Body of pancreas (tissue), 4 donors: ENCODE data around the gene SLK. TPM values are rescaled to one million over a fixed set of nuclear protein-coding genes. Genes with fewer than 3 reads are reported as not detected.

Experiments used
- ATAC-seq: fragments of 150-250 bp; one replicate; pipeline ENCODE4 v1.9.1; 2016
- DNase-seq, 4 donors: peaks; one replicate each; pipeline ENCODE4 v3.0.0-alpha.2; 2019
- H3K27ac ChIP-seq, 4 donors: fragments of 200-600 bp; sonication (generic); 1 replicate in 3 of 4; 2 replicates in 1 of 4; pipeline versions ENCODE4 v1.5.1 to v1.6.1; 2016 to 2019; ENCODE audit warnings: mild to moderate bottlenecking in 1 of 4, mixed read lengths in 1 of 4, moderate library complexity in 1 of 4
- H3K27me3 ChIP-seq, 2 donors: fragments of 200-600 bp; sonication (generic); one replicate each; pipeline ENCODE4 v1.6.0; 2016; ENCODE audit warnings: mild to moderate bottlenecking in 1 of 2
- H3K36me3 ChIP-seq, 2 donors: fragments of 200-600 bp; sonication (generic); replicated peaks in 1 of 2; 2 replicates each; pipeline ENCODE4 v1.5.1; 2016; ENCODE audit warnings: low read depth in 2 of 2; ENCODE audit not compliant: insufficient read depth in 1 of 2
- H3K4me1 ChIP-seq: fragments of 200-600 bp; sonication (generic); one replicate; pipeline ENCODE4 v1.6.0; 2016
- H3K4me3 ChIP-seq, 2 donors: fragments of 200-600 bp; sonication (generic); 1 replicate in 1 of 2; 2 replicates in 1 of 2; pipeline ENCODE4 v1.5.1; 2016 to 2019
- H3K9me3 ChIP-seq, 3 donors: fragments of 200-600 bp; sonication (generic); 1 replicate in 2 of 3; 2 replicates in 1 of 3; pipeline ENCODE4 v1.5.1; 2016
- CTCF ChIP-seq, 7 experiments: fragments of 450-650 bp in 4 of 7; fragments of 200-600 bp in 3 of 7; sonication (generic) in 3 of 7; IDR thresholded peaks; one replicate each; pipeline ENCODE4 v1.5.1; 2016 to 2019; ENCODE audit warnings: antibody characterized with exemption in 7 of 7
- POLR2A ChIP-seq, 3 donors: fragments of 450-650 bp; IDR thresholded peaks; one replicate each; pipeline ENCODE4 v1.6.1; 2016; ENCODE audit warnings: antibody characterized with exemption in 3 of 3, mild to moderate bottlenecking in 2 of 3
- WGBS, 2 donors: methylation state at CpG; one replicate each; pipeline ENCODE4 v1.1.5; 2017; 5-methylcytosine and 5-hydroxymethylcytosine counted together
- intact Hi-C: fragments of 100-400 bp; cut with DNase I; formaldehyde crosslinking; loops from one replicate; pipeline ENCODE4 v1.15.1; 2023
- total RNA-seq, 2 donors: library from RNA; depleted of rRNA; stranded (reverse); fragments of >200 nt; gene quantifications; one replicate each; pipeline ENCODE4 v1.1.0, GENCODE V29; 2016

SLK gene
- total RNA-seq, 2 donors from 2014 or later = 23.7 to 25.9 TPM

- H3K9me3 ChIP-seq = no peaks in the 10 kb centered on the region
- WGBS, 2 donors = 57 to 64% methylated on average over 8 to 9 of the region's 9 CpGs
- H3K27me3 ChIP-seq = no peaks in the 10 kb centered on the region
- H3K4me1 ChIP-seq = no peaks in the 10 kb centered on the region
- H3K27ac ChIP-seq = no peak overlapping the region
- intact Hi-C loops = no loop called here
- DNase-seq (peak; percentile 35 to 56 (median 44)), ATAC-seq (peak; percentile 73)
- H3K36me3 ChIP-seq = no peaks in the 10 kb centered on the region
- TF ChIP-seq POLR2A (IDR thresholded peaks at IDR 0.05) (no peak), CTCF (IDR thresholded peaks at IDR 0.05) (peak; percentile 15 to 60 (median 43))
- H3K4me3 ChIP-seq = no peak overlapping the region
Observed at GRCh38 chr10:104045151-104046089, 78.5 kb downstream of the SLK start.

GRCh38 chr10:104046651-104047050, 79.7 kb downstream of the SLK start:
- no peaks in the 10 kb centered on the region for H3K27me3 ChIP-seq
- ATAC-seq = no peak
- no peak overlapping the region for H3K27ac ChIP-seq
- intact Hi-C loops = no loop called here
- H3K4me1 ChIP-seq = no peaks in the 10 kb centered on the region
- no peak for DNase-seq
- H3K36me3 ChIP-seq = no peaks in the 10 kb centered on the region
- H3K4me3 ChIP-seq = no peak overlapping the region
- WGBS, 2 donors = 60 to 64% methylated on average over 2 to 4 of the region's 6 CpGs
- TF ChIP-seq CTCF (IDR thresholded peaks at IDR 0.05) = no peak
- no peak for TF ChIP-seq POLR2A (IDR thresholded peaks at IDR 0.05)
- H3K9me3 ChIP-seq = no peaks in the 10 kb centered on the region

DNA sequence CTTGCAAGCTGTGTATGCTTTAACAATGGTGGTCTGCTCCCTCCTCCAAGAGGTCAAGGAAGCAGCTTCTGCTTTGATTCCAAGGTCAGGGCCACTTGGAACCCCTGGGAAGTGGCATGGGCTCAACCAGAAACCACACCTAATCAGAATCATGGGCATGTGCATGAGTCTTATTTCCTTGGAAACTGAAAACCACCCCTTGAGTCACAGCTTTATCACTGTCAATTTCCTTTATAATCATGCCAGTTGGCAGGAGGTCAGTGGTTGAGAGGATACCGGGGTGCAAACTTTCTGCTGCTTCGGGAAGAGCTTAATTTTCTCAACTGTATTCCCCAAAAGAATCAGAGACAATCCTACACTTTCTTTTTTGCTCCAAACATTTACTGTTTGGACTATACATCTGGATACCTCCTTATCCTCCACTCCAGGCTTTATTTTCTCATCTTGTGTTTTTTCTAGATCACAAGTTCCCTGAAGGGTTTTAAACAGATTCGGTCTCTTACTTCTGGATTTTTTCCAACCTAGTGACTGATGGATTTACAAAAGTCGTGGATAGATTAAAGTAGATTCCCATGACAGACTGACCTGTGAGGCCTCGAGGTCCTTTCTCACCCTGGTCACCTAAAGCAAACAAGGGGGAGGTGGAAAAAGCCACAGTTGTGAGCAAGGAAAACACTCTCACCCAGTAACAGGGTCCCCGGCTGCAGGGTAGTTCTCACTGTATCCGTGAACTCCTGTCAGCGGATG, 82.7 kb downstream of the SLK start:
- ATAC-seq (no peak), DNase-seq (no peak)
- no peaks in the 10 kb centered on the region for H3K9me3 ChIP-seq
- no peaks in the 10 kb centered on the region for H3K36me3 ChIP-seq
- intact Hi-C loops = no loop called here
- no peak overlapping the region for H3K4me3 ChIP-seq
- no peak overlapping the region for H3K27ac ChIP-seq
- H3K4me1 ChIP-seq = no peaks in the 10 kb centered on the region
- no peak for TF ChIP-seq POLR2A (IDR thresholded peaks at IDR 0.05)
- no peak for TF ChIP-seq CTCF (IDR thresholded peaks at IDR 0.05)
- H3K27me3 ChIP-seq = no peaks in the 10 kb centered on the region
- WGBS, 2 donors = 41 to 44% methylated on average over 8 of the region's 8 CpGs

GRCh38 chr10:104052431-104052830, 85.5 kb downstream of the SLK start:
- no peak overlapping the region for H3K4me3 ChIP-seq
- no peaks in the 10 kb centered on the region for H3K4me1 ChIP-seq
- H3K27ac ChIP-seq = no peak overlapping the region
- intact Hi-C loops = no loop called here
- no peaks in the 10 kb centered on the region for H3K9me3 ChIP-seq
- no peak for DNase-seq
- no peaks in the 10 kb centered on the region for H3K27me3 ChIP-seq
- TF ChIP-seq CTCF (IDR thresholded peaks at IDR 0.05) (no peak), POLR2A (IDR thresholded peaks at IDR 0.05) (no peak)
- 63 to 72% methylated on average over 2 of the region's 2 CpGs for WGBS, 2 donors
- ATAC-seq = no peak
- no peaks in the 10 kb centered on the region for H3K36me3 ChIP-seq
